Left ventricle myocardium inferior (tissue), 1 donor: ENCODE measurements around the gene RGS6. TPM values are rescaled to one million over a fixed set of nuclear protein-coding genes. Genes with fewer than 3 reads are reported as not detected.

ENCODE experiments used
- DNase-seq: peaks from one replicate; pipeline ENCODE4 v3.0.0-alpha.2; 2020
- H3K27ac ChIP-seq: fragments of 200-600 bp; replicated peaks from 2 replicates; pipeline ENCODE4 v1.8.0; 2021
- H3K27me3 ChIP-seq: fragments of 200-600 bp; 2 replicates; pipeline ENCODE4 v1.8.0; 2021; ENCODE audit warnings: low read depth
- H3K36me3 ChIP-seq: fragments of 200-600 bp; 2 replicates; pipeline ENCODE4 v1.8.0; 2021
- H3K4me1 ChIP-seq: fragments of 200-600 bp; 2 replicates; pipeline ENCODE4 v1.8.0; 2021
- H3K4me3 ChIP-seq: fragments of 200-600 bp; 2 replicates; pipeline ENCODE4 v1.8.0; 2021; ENCODE audit warnings: mild to moderate bottlenecking, moderate library complexity
- H3K9me3 ChIP-seq: fragments of 200-600 bp; replicated peaks from 2 replicates; pipeline ENCODE4 v1.8.0; 2021
- intact Hi-C: fragments of 100-400 bp; cut with micrococcal nuclease; formaldehyde crosslinking; loops from one replicate; pipeline ENCODE4 v1.11.0; 2022
- total RNA-seq: library from RNA; stranded (reverse); fragmentation: NEBNext Ultra II Directional; extraction: Animal tissue kit (Norgen Biotek cat#: 25700); gene quantifications from one replicate; pipeline ENCODE4 v1.2.1, GENCODE V29; 2021
- TF ChIP-seq, protein P1 (sequence below): fragments of 200-600 bp; IDR thresholded peaks from 2 replicates; pipeline ENCODE4 v1.8.0; 2021; ENCODE audit warnings: antibody characterized with exemption, mild to moderate bottlenecking, borderline replicate concordance
- donor health status: DM: no; HTN: yes; CAD: no; lungs with severe emphysema.

RGS6 gene
- total RNA-seq, 1 donor from 2014 or later = 23.0 TPM

DNA sequence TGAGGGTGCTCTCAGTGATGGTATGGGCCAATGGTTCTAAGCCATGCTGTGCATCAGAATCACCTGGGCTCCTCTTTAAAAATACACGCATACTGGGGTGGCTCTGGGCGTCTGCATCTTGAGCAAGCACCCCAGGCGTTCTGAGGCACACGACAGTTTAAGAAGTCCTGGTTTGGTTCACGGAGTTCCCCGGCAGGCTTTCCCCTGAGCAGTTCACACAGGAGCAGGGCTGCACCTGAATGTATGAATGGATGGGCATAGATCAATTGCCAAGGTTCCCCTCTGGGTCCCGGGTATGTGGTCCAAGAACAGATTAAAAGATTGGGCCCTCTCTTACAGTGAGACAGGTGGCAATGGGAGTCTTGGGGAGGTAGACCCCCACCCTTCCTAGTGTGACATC, 566.4 kb downstream of the RGS6 start:
- peaks cover 6% of the 10 kb centered on the region for H3K4me1 ChIP-seq
- no peaks in the 10 kb centered on the region for H3K27me3 ChIP-seq
- TF ChIP-seq, protein P1, sequence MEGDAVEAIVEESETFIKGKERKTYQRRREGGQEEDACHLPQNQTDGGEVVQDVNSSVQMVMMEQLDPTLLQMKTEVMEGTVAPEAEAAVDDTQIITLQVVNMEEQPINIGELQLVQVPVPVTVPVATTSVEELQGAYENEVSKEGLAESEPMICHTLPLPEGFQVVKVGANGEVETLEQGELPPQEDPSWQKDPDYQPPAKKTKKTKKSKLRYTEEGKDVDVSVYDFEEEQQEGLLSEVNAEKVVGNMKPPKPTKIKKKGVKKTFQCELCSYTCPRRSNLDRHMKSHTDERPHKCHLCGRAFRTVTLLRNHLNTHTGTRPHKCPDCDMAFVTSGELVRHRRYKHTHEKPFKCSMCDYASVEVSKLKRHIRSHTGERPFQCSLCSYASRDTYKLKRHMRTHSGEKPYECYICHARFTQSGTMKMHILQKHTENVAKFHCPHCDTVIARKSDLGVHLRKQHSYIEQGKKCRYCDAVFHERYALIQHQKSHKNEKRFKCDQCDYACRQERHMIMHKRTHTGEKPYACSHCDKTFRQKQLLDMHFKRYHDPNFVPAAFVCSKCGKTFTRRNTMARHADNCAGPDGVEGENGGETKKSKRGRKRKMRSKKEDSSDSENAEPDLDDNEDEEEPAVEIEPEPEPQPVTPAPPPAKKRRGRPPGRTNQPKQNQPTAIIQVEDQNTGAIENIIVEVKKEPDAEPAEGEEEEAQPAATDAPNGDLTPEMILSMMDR = no peak
- no peak for DNase-seq
- H3K36me3 ChIP-seq = no peaks in the 10 kb centered on the region
- intact Hi-C loops = no loop called here
- peaks cover 9% of the 10 kb centered on the region for H3K9me3 ChIP-seq
- no peak overlapping the region for H3K27ac ChIP-seq
- H3K4me3 ChIP-seq = no peak overlapping the region

DNA sequence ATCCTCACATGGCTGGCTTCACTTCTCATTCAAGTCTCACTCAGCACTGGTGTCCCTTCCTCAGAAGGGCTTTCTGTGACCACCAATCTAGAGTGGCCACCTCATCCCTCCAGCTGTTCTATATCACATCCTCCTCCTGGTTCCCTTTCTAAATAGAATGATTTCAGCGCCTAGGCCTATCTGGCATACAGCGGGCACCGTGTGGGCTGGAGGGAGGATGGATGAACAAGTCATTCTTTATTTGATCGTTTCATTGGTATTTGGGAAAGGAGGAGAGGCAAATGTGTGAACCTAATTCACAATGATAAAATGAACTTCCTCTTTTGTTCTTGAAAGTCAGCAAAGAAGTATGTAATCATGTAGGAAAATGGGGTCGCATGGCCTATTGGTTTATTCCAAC, 567.5 kb downstream of the RGS6 start:
- Histone ChIP-seq H3K36me3 (no peaks in the 10 kb centered on the region), H3K4me1 (peaks cover 6% of the 10 kb centered on the region), H3K27me3 (no peaks in the 10 kb centered on the region), H3K9me3 (peaks cover 11% of the 10 kb centered on the region), H3K4me3 (no peak overlapping the region), H3K27ac (no peak overlapping the region)
- TF ChIP-seq, protein P1 = no peak
- no peak for DNase-seq
- intact Hi-C loops = no loop called here

DNA sequence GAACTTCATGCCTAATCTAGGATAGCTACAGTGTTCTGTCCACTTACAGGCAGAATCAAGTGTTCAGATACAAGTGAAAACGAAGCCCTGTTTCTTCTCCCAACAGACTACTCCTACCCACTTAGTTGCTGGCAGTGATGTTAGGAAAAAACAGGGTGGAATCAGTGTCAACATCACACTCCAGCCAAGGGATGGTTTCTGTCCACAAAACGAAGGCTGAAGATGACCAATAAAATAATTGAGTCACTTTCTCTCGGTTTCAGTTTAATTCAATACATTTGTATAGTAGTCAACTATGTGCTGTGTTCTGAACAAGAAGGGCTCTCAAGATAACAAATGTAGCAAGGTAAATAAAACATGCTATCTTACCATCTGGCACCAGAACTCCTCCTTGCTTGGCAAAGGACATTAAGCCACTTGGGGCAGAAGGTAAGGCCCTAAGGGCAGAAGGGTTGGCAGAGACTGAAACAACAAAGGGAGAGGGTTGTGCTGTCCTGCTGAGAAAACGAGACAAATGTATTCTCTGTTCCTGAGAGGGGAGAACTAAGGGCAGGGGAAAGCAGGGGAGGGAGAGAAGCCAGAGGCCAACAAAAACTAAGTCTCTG, 568.1 kb downstream of the RGS6 start:
- TF ChIP-seq, protein P1 = no peak
- intact Hi-C loops = no loop called here
- no peak overlapping the region for H3K4me3 ChIP-seq
- no peaks in the 10 kb centered on the region for H3K27me3 ChIP-seq
- no peak overlapping the region for H3K27ac ChIP-seq
- no peak for DNase-seq
- peaks cover 11% of the 10 kb centered on the region for H3K9me3 ChIP-seq
- H3K4me1 ChIP-seq = peaks cover 8% of the 10 kb centered on the region
- H3K36me3 ChIP-seq = no peaks in the 10 kb centered on the region

DNA sequence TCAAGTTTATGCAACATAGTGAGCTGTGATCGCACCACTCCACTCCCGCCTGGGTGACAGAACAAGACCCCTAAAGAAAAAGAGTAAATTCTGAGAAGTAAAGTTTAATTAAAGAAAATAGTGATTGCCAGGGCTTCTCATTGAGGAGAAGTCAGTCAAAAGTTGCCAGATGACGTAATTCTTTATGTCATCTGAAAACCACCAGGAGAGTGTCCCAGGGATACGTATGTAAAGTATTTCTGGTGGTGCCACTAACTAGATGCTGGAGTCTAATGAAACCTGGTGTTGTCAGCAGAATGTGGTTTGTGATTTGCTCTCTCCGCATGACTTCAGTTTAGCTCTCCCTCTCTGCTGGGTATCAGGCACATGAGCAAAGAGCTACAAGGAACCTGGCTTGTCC, 569.2 kb downstream of the RGS6 start:
- Histone ChIP-seq H3K9me3 (peaks cover 11% of the 10 kb centered on the region), H3K4me3 (no peak overlapping the region), H3K27me3 (no peaks in the 10 kb centered on the region), H3K36me3 (no peaks in the 10 kb centered on the region), H3K27ac (no peak overlapping the region), H3K4me1 (peaks cover 14% of the 10 kb centered on the region)
- TF ChIP-seq, protein P1 = no peak
- no peak for DNase-seq
- intact Hi-C loops = no loop called here

GRCh38 chr14:72503271-72503670, 571.0 kb downstream of the RGS6 start:
- Histone ChIP-seq H3K9me3 (peaks cover 11% of the 10 kb centered on the region), H3K27ac (no peak overlapping the region), H3K4me3 (no peak overlapping the region), H3K27me3 (no peaks in the 10 kb centered on the region), H3K4me1 (peaks cover 14% of the 10 kb centered on the region), H3K36me3 (no peaks in the 10 kb centered on the region)
- TF ChIP-seq, protein P1 = no peak
- no peak for DNase-seq
- intact Hi-C loops = no loop called here
